ENCODE data around the gene CTU2.

CTU2 gene

DNA sequence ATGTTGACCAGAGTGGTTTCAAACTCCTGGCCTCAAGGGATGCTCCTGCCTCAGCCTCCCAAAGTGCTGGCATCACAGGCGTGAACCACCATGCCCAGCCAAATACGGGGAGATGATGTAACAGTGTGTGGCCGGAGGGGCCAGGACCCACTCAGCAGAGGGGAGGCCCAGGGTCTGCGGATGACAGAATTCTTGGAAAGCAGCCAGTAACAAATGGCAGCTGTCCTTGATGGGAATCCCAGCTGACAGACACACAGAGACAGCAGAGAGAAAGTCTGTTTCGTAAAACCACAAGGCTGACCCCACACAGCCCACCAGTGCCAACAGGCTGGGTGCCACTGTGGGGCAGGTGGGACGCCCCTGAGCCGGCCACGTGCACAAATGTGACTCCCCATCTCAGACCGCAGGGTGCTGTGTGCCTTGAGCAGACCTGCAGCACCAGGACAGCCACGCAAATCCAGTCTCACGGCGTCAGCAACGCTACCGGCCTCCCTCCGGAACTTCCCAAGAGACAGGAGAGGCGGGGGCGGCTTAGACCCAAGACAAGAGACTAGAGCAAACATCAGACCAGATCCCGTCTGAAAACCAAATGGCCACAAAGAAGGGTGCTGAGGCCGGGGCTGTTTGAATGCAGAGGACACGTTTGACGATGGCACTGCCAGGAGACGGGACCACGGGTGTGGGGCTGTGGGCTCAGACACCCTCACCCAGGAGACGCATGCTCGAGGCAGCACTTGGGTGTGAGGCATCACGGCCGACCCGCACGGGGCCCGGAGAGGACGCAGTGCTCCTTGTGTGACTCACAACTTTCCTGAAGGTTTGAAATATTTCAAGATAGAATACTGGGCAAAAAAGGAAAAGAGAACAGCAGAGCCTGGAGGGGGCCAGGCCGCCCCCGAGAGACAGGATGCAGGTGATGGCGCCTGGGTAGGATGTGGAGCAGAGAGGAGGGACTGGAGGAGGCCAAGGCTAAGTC, 24.6 kb downstream of the CTU2 start:
- no peak overlapping the region for H3K4me3 ChIP-seq
- DNase-seq (ENCODE audit: low spot score) = no peak
- H3K27ac ChIP-seq = no peak overlapping the region
- TF ChIP-seq CTCF (IDR thresholded peaks at IDR 0.05) = no peak

DNA sequence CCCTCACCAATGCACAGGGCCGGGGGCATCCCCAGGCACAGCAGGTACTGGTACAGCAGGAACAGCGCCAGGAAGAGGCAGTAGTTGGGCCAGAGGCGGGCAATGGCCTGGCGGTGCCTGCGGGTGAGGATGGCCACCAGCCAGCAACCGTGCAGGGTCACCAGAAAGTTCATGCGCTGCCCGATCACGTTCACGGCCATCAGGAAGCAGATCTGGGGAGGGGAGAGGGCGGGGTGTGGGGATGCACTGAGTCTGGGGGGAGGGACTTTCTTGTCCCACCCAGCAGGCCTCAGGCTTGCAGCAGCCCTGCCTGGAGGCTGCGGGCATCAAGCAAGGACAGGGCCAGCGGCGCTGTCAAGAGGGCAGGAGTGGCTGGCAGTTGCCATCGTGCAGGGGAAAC, 25.4 kb downstream of the CTU2 start:
- Histone ChIP-seq H3K27ac (no peak overlapping the region), H3K4me3 (no peak overlapping the region)
- TF ChIP-seq CTCF (IDR thresholded peaks at IDR 0.05) = no peak
- DNase-seq (ENCODE audit: low spot score) = no peak

GRCh38 chr16:88732172-88732960, 26.1 kb downstream of the CTU2 start:
- Histone ChIP-seq H3K4me3 (no peak overlapping the region), H3K27ac (no peak overlapping the region)
- DNase-seq (ENCODE audit: low spot score) = no peak
- TF ChIP-seq CTCF (IDR thresholded peaks at IDR 0.05) = no peak

DNA sequence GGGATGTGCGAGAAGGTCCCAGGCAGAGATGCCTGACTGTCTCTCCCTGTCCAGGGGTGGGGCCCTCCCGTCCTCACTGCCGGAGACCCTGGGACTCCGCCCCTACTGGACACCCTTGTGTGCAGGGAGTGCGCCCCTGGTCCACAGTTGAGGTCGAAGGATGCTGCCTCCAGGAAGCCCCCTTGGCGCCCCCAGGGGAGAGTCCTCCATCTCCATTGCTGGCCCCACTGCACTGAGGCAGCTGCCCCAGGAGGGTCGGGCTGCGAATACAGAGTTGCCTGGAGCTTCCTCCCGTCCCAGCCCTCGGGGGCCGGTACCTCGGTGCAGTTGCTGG, 26.6 kb downstream of the CTU2 start:
- Histone ChIP-seq H3K4me3 (no peak overlapping the region), H3K27ac (no peak overlapping the region)
- no peak for DNase-seq (ENCODE audit: low spot score)
- TF ChIP-seq CTCF (IDR thresholded peaks at IDR 0.05) = no peak

- no peak for DNase-seq (ENCODE audit: low spot score)
- Histone ChIP-seq H3K27ac (no peak overlapping the region), H3K4me3 (no peak overlapping the region)
- no peak for TF ChIP-seq CTCF (IDR thresholded peaks at IDR 0.05)
Observed at GRCh38 chr16:88733630-88734360, 27.5 kb downstream of the CTU2 start.

GRCh38 chr16:88734361-88734728, 28.0 kb downstream of the CTU2 start:
- no peak overlapping the region for H3K4me3 ChIP-seq
- TF ChIP-seq CTCF (IDR thresholded peaks at IDR 0.05) = no peak
- H3K27ac ChIP-seq = no peak overlapping the region
- no peak for DNase-seq (ENCODE audit: low spot score)
